Liver (tissue), 9 donors: Measurements from ENCODE around the gene HDAC5. TPM values are rescaled to one million over a fixed set of nuclear protein-coding genes. Genes with fewer than 3 reads are reported as not detected.

Source experiments
- DNase-seq: peaks from one replicate; pipeline ENCODE4 v3.0.0-alpha.2; 2017; ENCODE audit warnings: low spot score
- H3K27ac ChIP-seq, 2 donors: one replicate each; pipeline ENCODE4 v1.7.0; 2013; ENCODE audit warnings: inconsistent platforms in 2 of 2, low read length in 2 of 2, control low read depth in 1 of 2, low read depth in 1 of 2, mild to moderate bottlenecking in 1 of 2
- H3K27me3 ChIP-seq, 4 donors: one replicate each; pipeline versions ENCODE4 v1.6.1 to v1.7.0; 2013; ENCODE audit warnings: low read length in 3 of 4, inconsistent platforms in 1 of 4, mild to moderate bottlenecking in 1 of 4, moderate library complexity in 1 of 4; ENCODE audit not compliant: control insufficient read depth in 4 of 4, insufficient read depth in 4 of 4
- H3K36me3 ChIP-seq, 4 donors: one replicate each; pipeline versions ENCODE4 v1.6.1 to v1.7.0; 2013; ENCODE audit warnings: low read length in 3 of 4, mild to moderate bottlenecking in 3 of 4, low read depth in 1 of 4, moderate library complexity in 1 of 4; ENCODE audit not compliant: control insufficient read depth in 4 of 4, insufficient read depth in 3 of 4
- H3K4me1 ChIP-seq, 4 donors: one replicate each; pipeline versions ENCODE4 v1.6.1 to v1.7.0; 2013; ENCODE audit warnings: low read length in 3 of 4, mild to moderate bottlenecking in 3 of 4, moderate library complexity in 1 of 4; ENCODE audit not compliant: control insufficient read depth in 4 of 4, insufficient read depth in 4 of 4
- H3K4me3 ChIP-seq, 3 donors: one replicate each; pipeline versions ENCODE4 v1.6.1 to v1.7.0; 2013; ENCODE audit warnings: low read length in 3 of 3, control low read depth in 1 of 3, low read depth in 1 of 3, mild to moderate bottlenecking in 1 of 3
- H3K9ac ChIP-seq, 2 donors: one replicate each; pipeline ENCODE4 v1.7.0; 2013; ENCODE audit warnings: low read length in 2 of 2, mild to moderate bottlenecking in 2 of 2, moderate library complexity in 2 of 2, control low read depth in 1 of 2, low read depth in 1 of 2
- H3K9me3 ChIP-seq, 4 donors: one replicate each; pipeline versions ENCODE4 v1.6.1 to v1.7.0; 2013; ENCODE audit warnings: low read length in 3 of 4; ENCODE audit not compliant: control insufficient read depth in 4 of 4
- EGR1 ChIP-seq, 2 donors: IDR thresholded peaks; 2 replicates each; pipeline ENCODE4 v1.6.1; 2016 to 2018; ENCODE audit warnings: antibody characterized with exemption in 2 of 2, low read depth in 2 of 2
- FOXA1 ChIP-seq: IDR thresholded peaks from 2 replicates; pipeline ENCODE4 v1.6.1; 2016; ENCODE audit warnings: antibody characterized with exemption
- FOXA2 ChIP-seq: IDR thresholded peaks from 2 replicates; pipeline ENCODE4 v1.6.1; 2016; ENCODE audit warnings: antibody characterized with exemption
- GABPA ChIP-seq, 2 donors: IDR thresholded peaks in 1 of 2; conservative IDR thresholded peaks in 1 of 2; 2 replicates each; pipeline ENCODE4 v1.6.1; 2016; ENCODE audit warnings: antibody characterized with exemption in 2 of 2, mild to moderate bottlenecking in 1 of 2, moderate library complexity in 1 of 2
- HNF4A ChIP-seq, 2 donors: conservative IDR thresholded peaks; 2 replicates each; pipeline ENCODE4 v1.6.1; 2016; ENCODE audit warnings: antibody characterized with exemption in 2 of 2, mild to moderate bottlenecking in 2 of 2
- HNF4G ChIP-seq: IDR thresholded peaks from 2 replicates; pipeline ENCODE4 v1.6.1; 2016; ENCODE audit warnings: antibody characterized with exemption
- JUND ChIP-seq, 2 donors: IDR thresholded peaks; 2 replicates each; pipeline ENCODE4 v1.6.1; 2016; ENCODE audit warnings: antibody characterized with exemption in 2 of 2
- NR2F2 ChIP-seq: IDR thresholded peaks from 2 replicates; pipeline ENCODE4 v1.6.1; 2016; ENCODE audit warnings: antibody characterized with exemption
- RAD21 ChIP-seq, 2 donors: IDR thresholded peaks; 2 replicates each; pipeline ENCODE4 v1.6.1; 2016; ENCODE audit warnings: antibody characterized with exemption in 2 of 2, mild to moderate bottlenecking in 2 of 2
- RXRA ChIP-seq, 2 donors: IDR thresholded peaks; 2 replicates each; pipeline ENCODE4 v1.6.1; 2017 to 2018; ENCODE audit warnings: antibody characterized with exemption in 2 of 2, mild to moderate bottlenecking in 1 of 2
- SP1 ChIP-seq: IDR thresholded peaks from 2 replicates; pipeline ENCODE4 v1.6.1; 2018; ENCODE audit warnings: antibody characterized with exemption, mild to moderate bottlenecking
- TAF1 ChIP-seq: conservative IDR thresholded peaks from 2 replicates; pipeline ENCODE4 v1.6.1; 2016; ENCODE audit warnings: antibody characterized with exemption, mild to moderate bottlenecking
- YY1 ChIP-seq: IDR thresholded peaks from 2 replicates; pipeline ENCODE4 v1.6.1; 2016; ENCODE audit warnings: antibody characterized with exemption, mild to moderate bottlenecking
- WGBS: extraction: QIAGEN DNeasy Blood & Tissue Kit; methylation state at CpG from one replicate; pipeline ENCODE4 v1.1.7; 2013; 5-methylcytosine and 5-hydroxymethylcytosine counted together
- polyA plus RNA-seq, 2 donors: library from polyadenylated mRNA; stranded (reverse) in 1 of 2; unstranded in 1 of 2; fragments of 200-250 nt in 1 of 2; fragments of >200 nt in 1 of 2; fragmentation: Nextera tagmentation in 1 of 2; extraction: Ambion mirVana in 1 of 2; gene quantifications; one replicate each; pipeline versions ENCODE4 v1.2.1 to v1.2.3, GENCODE V29; 2013 to 2015
- total RNA-seq, 2 donors: library from RNA; depleted of rRNA; stranded (reverse); fragments of >200 nt; gene quantifications; one replicate each; pipeline ENCODE4 v1.2.3, GENCODE V29; 2014
- TF ChIP-seq, protein P1 (sequence below): IDR thresholded peaks from 2 replicates; pipeline ENCODE4 v1.6.1; 2016; ENCODE audit warnings: antibody characterized with exemption, mild to moderate bottlenecking
- TF ChIP-seq, protein P2 (sequence below): IDR thresholded peaks from 2 replicates; pipeline ENCODE4 v1.6.1; 2016; ENCODE audit warnings: antibody characterized with exemption
- TF ChIP-seq, protein P3 (sequence below): IDR thresholded peaks from 2 replicates; pipeline ENCODE4 v1.6.1; 2016; ENCODE audit warnings: antibody characterized with exemption
- TF ChIP-seq, protein P4 (sequence below): fragments of 150-350 bp; IDR thresholded peaks from 2 replicates; pipeline ENCODE4 v1.5.1; 2017; ENCODE audit warnings: improper control_type of control experiment, low read depth, low read length; ENCODE audit not compliant: missing input control
- TF ChIP-seq, protein P5 (sequence below): IDR thresholded peaks from 2 replicates; pipeline ENCODE4 v1.6.1; 2016; ENCODE audit warnings: antibody characterized with exemption
- donor health status: healthy.
- donor health status: healthy.
- donor health status: healthy.
- donor health status: healthy.
- donor health status: healthy.

HDAC5 gene
- total and polyA plus RNA-seq, 4 donors, result 5.8 to 20.3 (median 14.4) TPM

DNA sequence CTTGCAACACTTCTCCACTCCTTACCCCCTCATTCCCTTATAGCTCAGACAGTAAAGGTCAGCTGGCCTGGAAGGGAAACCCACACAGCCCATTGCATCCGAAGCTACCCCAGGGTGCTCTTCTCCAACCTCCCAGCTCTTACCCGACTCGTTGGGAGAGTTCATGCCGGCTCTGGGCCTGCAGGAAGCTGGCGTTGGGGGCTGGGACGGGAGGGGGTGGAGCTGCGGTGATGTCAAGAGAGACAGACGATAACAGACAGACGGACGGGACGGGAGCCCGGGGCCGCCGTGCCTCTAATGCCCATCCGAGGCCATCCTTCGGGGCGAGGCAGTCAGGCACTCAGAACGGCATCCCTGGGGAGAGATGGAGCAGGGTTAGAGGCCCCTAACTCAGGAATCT lies 6.1 kb downstream of the HDAC5 start:
- no peak for DNase-seq
- TF ChIP-seq, protein P1, sequence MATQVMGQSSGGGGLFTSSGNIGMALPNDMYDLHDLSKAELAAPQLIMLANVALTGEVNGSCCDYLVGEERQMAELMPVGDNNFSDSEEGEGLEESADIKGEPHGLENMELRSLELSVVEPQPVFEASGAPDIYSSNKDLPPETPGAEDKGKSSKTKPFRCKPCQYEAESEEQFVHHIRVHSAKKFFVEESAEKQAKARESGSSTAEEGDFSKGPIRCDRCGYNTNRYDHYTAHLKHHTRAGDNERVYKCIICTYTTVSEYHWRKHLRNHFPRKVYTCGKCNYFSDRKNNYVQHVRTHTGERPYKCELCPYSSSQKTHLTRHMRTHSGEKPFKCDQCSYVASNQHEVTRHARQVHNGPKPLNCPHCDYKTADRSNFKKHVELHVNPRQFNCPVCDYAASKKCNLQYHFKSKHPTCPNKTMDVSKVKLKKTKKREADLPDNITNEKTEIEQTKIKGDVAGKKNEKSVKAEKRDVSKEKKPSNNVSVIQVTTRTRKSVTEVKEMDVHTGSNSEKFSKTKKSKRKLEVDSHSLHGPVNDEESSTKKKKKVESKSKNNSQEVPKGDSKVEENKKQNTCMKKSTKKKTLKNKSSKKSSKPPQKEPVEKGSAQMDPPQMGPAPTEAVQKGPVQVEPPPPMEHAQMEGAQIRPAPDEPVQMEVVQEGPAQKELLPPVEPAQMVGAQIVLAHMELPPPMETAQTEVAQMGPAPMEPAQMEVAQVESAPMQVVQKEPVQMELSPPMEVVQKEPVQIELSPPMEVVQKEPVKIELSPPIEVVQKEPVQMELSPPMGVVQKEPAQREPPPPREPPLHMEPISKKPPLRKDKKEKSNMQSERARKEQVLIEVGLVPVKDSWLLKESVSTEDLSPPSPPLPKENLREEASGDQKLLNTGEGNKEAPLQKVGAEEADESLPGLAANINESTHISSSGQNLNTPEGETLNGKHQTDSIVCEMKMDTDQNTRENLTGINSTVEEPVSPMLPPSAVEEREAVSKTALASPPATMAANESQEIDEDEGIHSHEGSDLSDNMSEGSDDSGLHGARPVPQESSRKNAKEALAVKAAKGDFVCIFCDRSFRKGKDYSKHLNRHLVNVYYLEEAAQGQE, result no peak
- no peak for TF ChIP-seq FOXA1
- TF ChIP-seq, protein P2, sequence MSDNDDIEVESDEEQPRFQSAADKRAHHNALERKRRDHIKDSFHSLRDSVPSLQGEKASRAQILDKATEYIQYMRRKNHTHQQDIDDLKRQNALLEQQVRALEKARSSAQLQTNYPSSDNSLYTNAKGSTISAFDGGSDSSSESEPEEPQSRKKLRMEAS, result no peak
- TF ChIP-seq FOXA2, result no peak
- TF ChIP-seq EGR1 (IDR thresholded peaks at IDR 0.05; ENCODE audit: low read depth in 2 of 2), result no peak
- TF ChIP-seq, protein P3, sequence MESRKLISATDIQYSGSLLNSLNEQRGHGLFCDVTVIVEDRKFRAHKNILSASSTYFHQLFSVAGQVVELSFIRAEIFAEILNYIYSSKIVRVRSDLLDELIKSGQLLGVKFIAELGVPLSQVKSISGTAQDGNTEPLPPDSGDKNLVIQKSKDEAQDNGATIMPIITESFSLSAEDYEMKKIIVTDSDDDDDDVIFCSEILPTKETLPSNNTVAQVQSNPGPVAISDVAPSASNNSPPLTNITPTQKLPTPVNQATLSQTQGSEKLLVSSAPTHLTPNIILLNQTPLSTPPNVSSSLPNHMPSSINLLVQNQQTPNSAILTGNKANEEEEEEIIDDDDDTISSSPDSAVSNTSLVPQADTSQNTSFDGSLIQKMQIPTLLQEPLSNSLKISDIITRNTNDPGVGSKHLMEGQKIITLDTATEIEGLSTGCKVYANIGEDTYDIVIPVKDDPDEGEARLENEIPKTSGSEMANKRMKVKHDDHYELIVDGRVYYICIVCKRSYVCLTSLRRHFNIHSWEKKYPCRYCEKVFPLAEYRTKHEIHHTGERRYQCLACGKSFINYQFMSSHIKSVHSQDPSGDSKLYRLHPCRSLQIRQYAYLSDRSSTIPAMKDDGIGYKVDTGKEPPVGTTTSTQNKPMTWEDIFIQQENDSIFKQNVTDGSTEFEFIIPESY, result no peak
- no peak for TF ChIP-seq RAD21 (IDR thresholded peaks at IDR 0.05)
- TF ChIP-seq HNF4G, result no peak
- no peak for TF ChIP-seq TAF1
- TF ChIP-seq, protein P4, sequence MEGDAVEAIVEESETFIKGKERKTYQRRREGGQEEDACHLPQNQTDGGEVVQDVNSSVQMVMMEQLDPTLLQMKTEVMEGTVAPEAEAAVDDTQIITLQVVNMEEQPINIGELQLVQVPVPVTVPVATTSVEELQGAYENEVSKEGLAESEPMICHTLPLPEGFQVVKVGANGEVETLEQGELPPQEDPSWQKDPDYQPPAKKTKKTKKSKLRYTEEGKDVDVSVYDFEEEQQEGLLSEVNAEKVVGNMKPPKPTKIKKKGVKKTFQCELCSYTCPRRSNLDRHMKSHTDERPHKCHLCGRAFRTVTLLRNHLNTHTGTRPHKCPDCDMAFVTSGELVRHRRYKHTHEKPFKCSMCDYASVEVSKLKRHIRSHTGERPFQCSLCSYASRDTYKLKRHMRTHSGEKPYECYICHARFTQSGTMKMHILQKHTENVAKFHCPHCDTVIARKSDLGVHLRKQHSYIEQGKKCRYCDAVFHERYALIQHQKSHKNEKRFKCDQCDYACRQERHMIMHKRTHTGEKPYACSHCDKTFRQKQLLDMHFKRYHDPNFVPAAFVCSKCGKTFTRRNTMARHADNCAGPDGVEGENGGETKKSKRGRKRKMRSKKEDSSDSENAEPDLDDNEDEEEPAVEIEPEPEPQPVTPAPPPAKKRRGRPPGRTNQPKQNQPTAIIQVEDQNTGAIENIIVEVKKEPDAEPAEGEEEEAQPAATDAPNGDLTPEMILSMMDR, result no peak
- no peak for TF ChIP-seq JUND (IDR thresholded peaks at IDR 0.05)
- no peak for TF ChIP-seq RXRA (IDR thresholded peaks at IDR 0.05)
- no peak for TF ChIP-seq SP1
- TF ChIP-seq HNF4A (conservative IDR thresholded peaks at IDR 0.05), result no peak
- no peak for TF ChIP-seq YY1
- TF ChIP-seq GABPA (IDR thresholded peaks at IDR 0.05 in 1 of 2, conservative IDR thresholded peaks at IDR 0.05 in 1 of 2), result no peak
- TF ChIP-seq NR2F2, result no peak
- TF ChIP-seq, protein P5, sequence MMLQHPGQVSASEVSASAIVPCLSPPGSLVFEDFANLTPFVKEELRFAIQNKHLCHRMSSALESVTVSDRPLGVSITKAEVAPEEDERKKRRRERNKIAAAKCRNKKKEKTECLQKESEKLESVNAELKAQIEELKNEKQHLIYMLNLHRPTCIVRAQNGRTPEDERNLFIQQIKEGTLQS, result no peak
- Histone ChIP-seq H3K4me1 (peaks cover 2 to 32% (median 15%) of the 10 kb centered on the region in 4 donors), H3K9ac (no peak overlapping the region), H3K4me3 (no peak overlapping the region), H3K9me3 (no peaks in the 10 kb centered on the region), H3K27me3 (no peaks in the 10 kb centered on the region), H3K27ac (no peak overlapping the region), H3K36me3 (no peaks in the 10 kb centered on the region)
- 81% methylated on average over 18 of the region's 18 CpGs for WGBS
